Suppressor macrophage treated with lipopolysaccharide for 4 hours (primary cell): ENCODE results near the gene P2RY14.

Source experiments
- DNase-seq: peaks from one replicate; pipeline ENCODE4 v3.0.0-alpha.2; 2020

Gene P2RY14

GRCh38 chr3:151299006-151299405, 20.7 kb upstream of the P2RY14 start:
- DNase-seq = no peak

GRCh38 chr3:151297429-151297828, 19.1 kb upstream of the P2RY14 start:
- no peak for DNase-seq

GRCh38 chr3:151296226-151296625, 17.9 kb upstream of the P2RY14 start:
- DNase-seq = no peak

DNA sequence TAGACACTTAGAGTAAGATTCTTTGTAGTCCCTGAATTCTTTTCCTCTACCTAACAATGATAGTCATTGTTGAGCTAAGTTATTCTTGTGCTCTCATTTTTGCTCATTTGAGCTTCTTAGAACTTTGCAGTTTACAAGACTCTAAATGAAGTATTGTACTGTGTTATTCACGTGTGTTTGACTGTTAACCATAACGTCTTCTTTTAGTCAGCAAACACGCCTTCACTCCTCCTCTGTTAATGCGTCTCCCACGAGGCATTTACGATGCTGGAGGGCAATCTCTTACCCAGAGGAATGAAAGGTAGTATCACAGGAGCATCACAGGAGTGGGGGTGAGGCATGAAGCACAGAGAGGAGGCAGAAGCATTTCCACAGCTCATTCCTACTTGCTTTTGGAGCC, 14.8 kb upstream of the P2RY14 start:
- DNase-seq = no peak

DNA sequence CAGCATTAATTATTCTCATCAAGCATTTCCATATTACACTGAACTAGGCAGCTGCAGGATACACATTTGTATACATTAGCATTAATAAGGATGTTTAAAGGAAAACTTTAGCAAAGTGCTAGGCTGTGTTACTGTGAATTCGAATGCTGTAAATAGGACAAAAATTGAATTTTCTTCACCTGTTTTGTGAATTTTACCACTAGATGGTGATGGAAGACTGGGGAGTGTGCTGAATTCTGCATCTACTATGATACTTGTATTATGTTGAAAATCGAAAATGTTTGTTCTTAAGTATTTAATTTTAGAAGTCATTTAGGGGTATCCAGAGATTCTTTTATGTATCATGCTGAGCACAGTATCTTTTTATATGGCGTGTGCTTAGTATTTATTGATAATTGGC, 12.3 kb upstream of the P2RY14 start:
- peak; percentile 48 for DNase-seq

GRCh38 chr3:151289445-151289844, 11.1 kb upstream of the P2RY14 start:
- DNase-seq = no peak

- DNase-seq = no peak
Observed at GRCh38 chr3:151285940-151286339, 7.6 kb upstream of the P2RY14 start.

DNA sequence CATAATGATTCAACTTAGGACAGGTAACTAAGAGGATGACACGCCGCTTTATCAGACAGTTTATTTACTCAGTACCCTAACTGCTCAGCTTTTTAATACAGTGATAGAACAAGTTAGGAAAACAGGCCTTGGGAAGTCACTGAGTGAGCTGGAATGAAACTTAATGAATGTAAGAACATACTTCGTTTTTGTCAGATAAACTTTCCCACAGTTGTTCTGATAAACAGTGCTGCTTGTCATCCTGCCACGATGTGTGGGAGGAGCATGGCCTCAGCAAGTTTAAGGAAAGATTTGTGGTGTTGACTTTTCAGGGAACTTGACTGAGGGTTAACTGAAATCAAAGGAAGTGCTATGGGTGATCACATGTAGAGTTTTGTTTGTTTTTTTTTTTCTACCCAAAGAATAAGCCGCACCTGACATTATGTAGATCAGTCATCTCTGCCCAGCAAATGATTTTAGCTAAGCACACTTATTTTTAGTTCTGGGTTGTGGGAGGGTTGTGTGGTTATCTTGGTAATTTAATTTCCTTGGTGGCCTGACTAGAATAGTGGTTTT, 5.6 kb upstream of the P2RY14 start:
- peak; percentile 73 for DNase-seq

DNA sequence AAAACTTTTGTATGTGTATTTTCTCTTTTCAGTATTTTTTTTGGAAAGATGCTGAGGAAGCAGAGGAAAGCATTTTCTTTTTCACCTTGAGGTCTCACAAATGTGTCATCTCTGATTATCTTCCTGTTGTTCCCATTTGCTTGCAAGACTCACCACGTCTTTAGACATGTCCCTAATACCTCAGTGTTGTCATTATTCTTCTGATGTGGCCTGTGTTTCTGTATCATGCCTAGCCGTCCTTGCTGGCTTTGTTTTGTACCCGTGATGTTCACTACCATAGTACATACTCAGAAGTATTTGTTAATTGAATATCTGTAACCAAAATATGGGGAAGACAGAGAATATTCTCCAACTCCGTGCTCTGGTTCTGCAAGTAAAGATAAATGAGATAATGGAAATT, 5.0 kb upstream of the P2RY14 start:
- DNase-seq = no peak

DNA sequence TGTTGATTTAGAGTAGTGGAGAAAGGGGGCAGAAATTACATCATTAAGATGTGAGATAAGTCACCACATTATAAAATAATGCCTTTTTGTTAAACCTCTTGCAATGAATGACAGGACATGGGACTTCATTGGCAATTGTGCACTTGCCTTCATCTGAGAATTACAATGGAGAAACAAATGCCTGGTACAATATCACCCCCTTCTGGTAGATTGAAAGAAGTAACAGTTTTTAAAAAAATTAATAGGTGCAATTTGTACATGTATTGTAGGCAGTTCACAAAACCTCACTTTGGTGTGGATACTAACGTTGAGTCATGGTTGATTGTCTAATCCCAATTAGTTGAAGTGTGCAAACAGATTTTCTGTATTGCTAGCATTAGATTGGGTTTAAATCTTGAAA, 4.6 kb upstream of the P2RY14 start:
- peak; percentile 64 for DNase-seq

DNA sequence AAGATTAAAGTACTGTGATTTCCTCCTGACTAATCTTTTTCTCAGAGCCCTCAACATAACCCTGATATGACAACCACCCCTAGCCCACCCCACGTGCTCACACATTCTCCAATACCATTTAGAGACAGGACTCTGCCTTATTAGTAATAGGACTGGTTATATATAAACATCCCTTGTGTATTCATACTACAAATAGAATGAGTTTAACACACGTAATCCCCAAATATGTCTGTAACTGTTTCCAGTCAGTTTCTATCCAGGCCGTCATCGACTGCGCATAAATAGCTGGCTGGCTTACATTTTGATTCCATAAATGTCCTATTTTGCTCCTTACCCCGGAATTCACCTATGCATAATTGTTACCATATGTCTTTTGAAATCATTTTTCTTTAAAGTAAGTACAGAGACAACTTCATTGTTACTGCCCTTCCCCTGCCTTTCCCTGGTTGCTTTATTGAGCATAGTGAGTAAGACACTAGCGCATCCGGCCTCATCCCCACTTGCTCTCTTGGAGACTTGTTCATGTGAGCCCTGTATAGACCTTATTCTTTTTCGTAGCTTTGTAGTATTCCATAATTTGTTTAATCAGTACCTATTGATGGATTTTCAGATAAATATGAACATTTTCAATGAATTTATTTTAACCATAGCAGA, 3.5 kb upstream of the P2RY14 start:
- no peak for DNase-seq

GRCh38 chr3:151276687-151277042, 1.7 kb downstream of the P2RY14 start:
- DNase-seq = peak; percentile 13

- no peak for DNase-seq
Observed at GRCh38 chr3:151276038-151276686, 2.2 kb downstream of the P2RY14 start.

DNA sequence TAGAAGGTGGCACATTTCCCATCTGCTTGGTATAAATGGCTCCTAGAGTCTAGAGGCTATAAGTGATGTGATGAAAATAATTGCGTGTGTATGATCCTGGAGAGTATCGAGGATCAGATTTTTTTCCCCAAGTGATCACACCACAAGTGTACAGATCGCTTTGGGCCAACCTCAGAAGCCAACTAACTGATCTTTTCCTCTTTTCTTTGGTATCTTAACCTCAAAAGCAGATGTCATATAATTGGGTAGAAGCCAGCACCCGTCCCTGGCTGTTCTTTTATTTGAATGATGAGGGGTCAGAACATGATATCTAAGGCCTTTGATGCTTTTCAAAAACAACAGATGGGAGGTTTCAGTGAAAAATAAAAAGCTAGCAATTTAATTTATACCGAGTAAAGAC, 3.3 kb downstream of the P2RY14 start:
- DNase-seq = no peak

DNA sequence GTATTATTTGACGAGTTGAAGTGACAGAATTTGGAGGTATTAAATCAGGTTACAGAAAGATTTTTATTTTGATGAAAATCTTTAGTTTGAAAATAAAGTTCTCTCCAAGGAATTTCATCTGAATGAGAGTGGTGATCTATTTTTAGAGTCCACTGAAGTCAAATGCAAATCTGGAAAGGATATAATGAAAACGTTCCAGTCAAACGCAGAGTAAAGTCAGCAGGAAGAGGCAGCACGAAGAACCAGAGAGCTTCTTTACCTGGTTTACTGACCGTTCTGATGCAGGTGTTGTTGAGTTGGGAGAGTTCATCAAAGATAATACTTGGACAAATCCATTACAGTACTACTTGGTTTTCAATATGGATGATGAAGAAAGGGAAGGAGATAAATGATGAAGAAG, 8.7 kb downstream of the P2RY14 start:
- no peak for DNase-seq

DNA sequence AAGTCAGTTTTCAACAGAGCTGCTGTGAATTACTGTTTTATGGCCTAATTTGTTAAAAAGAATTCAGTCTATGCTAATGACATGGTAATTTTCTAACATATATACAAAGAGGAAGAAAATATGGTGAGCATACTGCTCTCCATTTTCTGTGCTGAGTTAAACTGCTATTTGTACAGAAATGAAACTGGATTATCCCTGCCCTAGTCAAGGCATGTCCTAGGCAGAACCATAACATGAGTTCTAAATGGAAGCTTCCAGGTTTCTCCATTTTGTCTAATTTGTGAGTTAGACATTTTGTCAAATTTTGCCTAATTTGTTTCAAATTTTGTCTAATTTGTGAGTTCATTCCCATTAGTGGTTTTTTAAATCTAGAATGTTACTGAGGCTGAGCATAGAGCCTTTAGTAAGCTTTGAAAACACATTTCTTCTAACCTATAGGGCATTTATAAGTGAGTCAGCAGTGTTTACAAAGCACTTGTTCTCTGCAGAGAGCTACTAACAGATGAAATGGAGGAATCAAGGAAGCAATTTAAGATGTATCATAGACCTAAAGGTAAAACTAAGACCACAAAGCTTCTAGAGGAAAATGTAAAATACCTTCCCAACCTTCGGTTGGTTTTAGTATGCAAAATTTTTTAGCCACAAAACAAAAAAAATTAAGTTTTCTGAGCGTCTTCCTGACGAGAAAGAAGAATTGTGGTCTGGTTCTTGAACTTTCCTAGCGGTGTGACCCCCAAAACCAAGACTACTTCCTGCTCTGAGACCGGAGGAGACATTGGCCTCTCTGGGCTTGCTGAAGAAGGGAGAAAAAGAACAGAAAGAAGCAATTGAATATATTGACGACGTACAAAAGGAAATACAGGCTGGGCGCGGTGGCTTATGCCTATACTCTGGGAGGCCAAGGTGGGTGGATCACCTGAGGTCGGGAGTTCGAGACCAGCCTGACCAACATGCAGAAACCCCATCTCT, 9.8 kb downstream of the P2RY14 start:
- no peak for DNase-seq

GRCh38 chr3:151267066-151267465, 11.3 kb downstream of the P2RY14 start:
- no peak for DNase-seq

GRCh38 chr3:151265866-151266265, 12.5 kb downstream of the P2RY14 start:
- DNase-seq = peak; percentile 77

DNA sequence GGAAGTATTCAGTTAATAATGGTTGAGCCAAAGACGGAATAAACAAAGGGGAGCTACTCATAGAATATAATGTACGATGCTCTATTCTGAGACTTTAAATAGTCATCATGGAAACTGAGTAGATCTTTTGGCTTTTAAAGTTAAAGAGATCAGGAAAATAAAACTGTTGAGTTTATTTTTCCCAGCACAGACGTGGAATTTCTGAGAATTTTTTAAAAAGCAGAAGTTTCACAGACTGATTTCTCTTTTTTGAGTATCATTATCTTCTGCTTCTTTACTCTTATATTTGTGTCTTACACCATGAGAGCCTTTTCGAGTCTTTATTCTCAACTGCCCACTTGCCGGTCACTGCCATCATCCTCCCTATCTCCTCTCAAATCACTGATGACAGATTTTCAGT, 13.2 kb downstream of the P2RY14 start:
- DNase-seq = peak; percentile 43

GRCh38 chr3:151264605-151265004, 13.7 kb downstream of the P2RY14 start:
- no peak for DNase-seq

DNA sequence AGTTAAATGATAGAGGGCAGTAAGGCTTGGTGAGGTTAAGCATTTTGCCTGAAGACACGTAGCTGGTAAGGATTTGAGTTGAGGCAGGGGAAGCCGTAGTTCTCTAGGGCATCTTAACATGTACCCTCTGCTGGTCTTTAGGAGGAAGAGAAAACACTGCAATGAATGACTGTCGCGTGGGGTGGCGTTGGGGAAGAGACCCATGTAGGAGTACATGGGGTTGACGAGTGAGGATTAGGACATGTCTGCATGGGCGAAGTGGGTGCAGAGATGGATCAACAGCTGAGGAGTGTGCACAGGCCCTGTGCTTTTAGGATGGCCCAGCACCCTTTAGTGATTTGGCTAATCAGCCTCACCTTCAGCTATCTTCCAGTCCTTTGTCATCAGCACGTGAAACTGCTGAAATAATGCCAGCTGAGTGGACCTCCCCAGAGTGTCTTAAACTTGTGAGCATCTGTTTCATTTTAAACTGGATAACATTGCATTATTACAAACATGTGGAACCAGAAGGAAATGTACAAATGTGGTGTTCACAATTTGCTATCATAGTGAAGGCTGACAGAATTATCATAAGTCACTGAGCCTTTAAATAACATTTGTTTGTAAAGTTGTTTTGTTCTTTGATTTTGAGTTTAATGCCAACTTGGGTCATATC, 15.3 kb downstream of the P2RY14 start:
- no peak for DNase-seq

GRCh38 chr3:151259664-151260063, 18.7 kb downstream of the P2RY14 start:
- DNase-seq = no peak

- no peak for DNase-seq
Observed at GRCh38 chr3:151256749-151257148, 21.6 kb downstream of the P2RY14 start.
